Kidney (tissue), 14 donors: ENCODE data around the gene SCD. TPM values are rescaled to one million over a fixed set of nuclear protein-coding genes. Genes with fewer than 3 reads are reported as not detected.

Experiments used
- DNase-seq, 5 donors: peaks; one replicate each; pipeline ENCODE4 v3.0.0-alpha.2; 2013 to 2020
- FAIRE-seq: peaks from 2 replicates; lab custom pipeline; 2012; peaks lifted over from hg19 to GRCh38; lab: Jason Lieb, UNC
- H3K27ac ChIP-seq, 2 donors: one replicate each; pipeline ENCODE4 v1.7.0; 2013; ENCODE audit warnings: low read depth in 2 of 2, low read length in 2 of 2, inconsistent platforms in 1 of 2
- H3K27me3 ChIP-seq: one replicate; pipeline ENCODE4 v1.7.1; 2013; ENCODE audit warnings: low read length, inconsistent platforms; ENCODE audit not compliant: control insufficient read depth, insufficient read depth
- H3K36me3 ChIP-seq, 3 donors: one replicate each; pipeline versions ENCODE4 v1.7.0 to v1.7.1; 2013; ENCODE audit warnings: low read length in 3 of 3, control low read depth in 1 of 3, inconsistent platforms in 1 of 3; ENCODE audit not compliant: insufficient read depth in 3 of 3, control insufficient read depth in 2 of 3
- H3K4me1 ChIP-seq, 3 donors: one replicate each; pipeline versions ENCODE4 v1.7.0 to v1.7.1; 2013; ENCODE audit warnings: low read length in 3 of 3, inconsistent platforms in 1 of 3, low read depth in 1 of 3; ENCODE audit not compliant: control insufficient read depth in 2 of 3, insufficient read depth in 2 of 3
- H3K4me3 ChIP-seq, 3 donors: one replicate each; pipeline versions ENCODE4 v1.7.0 to v1.8.1; 2013; ENCODE audit warnings: low read length in 3 of 3, control low read depth in 1 of 3, inconsistent platforms in 1 of 3
- H3K9ac ChIP-seq, 3 donors: one replicate each; pipeline versions ENCODE4 v1.7.0 to v1.7.1; 2013; ENCODE audit warnings: low read length in 3 of 3, control low read depth in 1 of 3, inconsistent platforms in 1 of 3
- H3K9me3 ChIP-seq, 3 donors: one replicate each; pipeline versions ENCODE4 v1.7.0 to v1.7.1; 2013; ENCODE audit warnings: low read length in 3 of 3, control low read depth in 1 of 3, inconsistent platforms in 1 of 3; ENCODE audit not compliant: control insufficient read depth in 2 of 3, insufficient read depth in 1 of 3
- intact Hi-C: fragments of 100-400 bp; cut with DNase I; formaldehyde crosslinking; loops from one replicate; pipeline ENCODE4 v1.11.1; 2022
- polyA plus RNA-seq: library from polyadenylated mRNA; stranded (reverse); fragments of 350-450 nt; fragmentation: Illumina TruSeq; extraction: RNeasy Lipid Tissue Mini Kit (QIAGEN cat#74804); gene quantifications from one replicate; pipeline ENCODE4 v1.2.3, GENCODE V29; 2014; ENCODE audit warnings: low read depth, low replicate concordance; ENCODE audit not compliant: insufficient read depth
- total RNA-seq: library from RNA; stranded (reverse); fragmentation: NEBNext Ultra II Directional; extraction: Animal tissue kit (Norgen Biotek cat#: 25700); gene quantifications from one replicate; pipeline ENCODE4 v1.2.1, GENCODE V29; 2021
- TF ChIP-seq, protein P1 (sequence below): IDR thresholded peaks from 3 replicates; pipeline ENCODE4 v1.5.1; 2012; ENCODE audit warnings: mild to moderate bottlenecking, moderate library complexity, borderline replicate concordance; ENCODE audit not compliant: insufficient read depth; ENCODE audit errors: extremely low read depth
- donor health status: control.
- donor health status: control.
- donor health status: control.
- donor health status: control.
- donor health status: control.
- donor health status: DM: yes; HTN: yes; CAD: no.
- donor health status: Normal renal cell carcinoma (clear cell type).

SCD gene
- total and polyA plus RNA-seq, 2 donors from 2014 or later = 8.7 to 10.7 TPM

GRCh38 chr10:100340948-100341847 is 5.8 kb upstream of the SCD start:
- no peak overlapping the region for H3K27ac ChIP-seq
- no peaks in the 10 kb centered on the region for H3K36me3 ChIP-seq
- H3K9me3 ChIP-seq = no peaks in the 10 kb centered on the region
- H3K4me1 ChIP-seq = peaks cover 0 to 2% (median 0%) of the 10 kb centered on the region in 3 donors
- DNase-seq = no peak
- no peaks in the 10 kb centered on the region for H3K27me3 ChIP-seq
- TF ChIP-seq, protein P1, sequence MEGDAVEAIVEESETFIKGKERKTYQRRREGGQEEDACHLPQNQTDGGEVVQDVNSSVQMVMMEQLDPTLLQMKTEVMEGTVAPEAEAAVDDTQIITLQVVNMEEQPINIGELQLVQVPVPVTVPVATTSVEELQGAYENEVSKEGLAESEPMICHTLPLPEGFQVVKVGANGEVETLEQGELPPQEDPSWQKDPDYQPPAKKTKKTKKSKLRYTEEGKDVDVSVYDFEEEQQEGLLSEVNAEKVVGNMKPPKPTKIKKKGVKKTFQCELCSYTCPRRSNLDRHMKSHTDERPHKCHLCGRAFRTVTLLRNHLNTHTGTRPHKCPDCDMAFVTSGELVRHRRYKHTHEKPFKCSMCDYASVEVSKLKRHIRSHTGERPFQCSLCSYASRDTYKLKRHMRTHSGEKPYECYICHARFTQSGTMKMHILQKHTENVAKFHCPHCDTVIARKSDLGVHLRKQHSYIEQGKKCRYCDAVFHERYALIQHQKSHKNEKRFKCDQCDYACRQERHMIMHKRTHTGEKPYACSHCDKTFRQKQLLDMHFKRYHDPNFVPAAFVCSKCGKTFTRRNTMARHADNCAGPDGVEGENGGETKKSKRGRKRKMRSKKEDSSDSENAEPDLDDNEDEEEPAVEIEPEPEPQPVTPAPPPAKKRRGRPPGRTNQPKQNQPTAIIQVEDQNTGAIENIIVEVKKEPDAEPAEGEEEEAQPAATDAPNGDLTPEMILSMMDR = no peak
- no peak for FAIRE-seq
- no peak overlapping the region for H3K4me3 ChIP-seq
- intact Hi-C loops = no loop called here
- no peak overlapping the region for H3K9ac ChIP-seq

DNA sequence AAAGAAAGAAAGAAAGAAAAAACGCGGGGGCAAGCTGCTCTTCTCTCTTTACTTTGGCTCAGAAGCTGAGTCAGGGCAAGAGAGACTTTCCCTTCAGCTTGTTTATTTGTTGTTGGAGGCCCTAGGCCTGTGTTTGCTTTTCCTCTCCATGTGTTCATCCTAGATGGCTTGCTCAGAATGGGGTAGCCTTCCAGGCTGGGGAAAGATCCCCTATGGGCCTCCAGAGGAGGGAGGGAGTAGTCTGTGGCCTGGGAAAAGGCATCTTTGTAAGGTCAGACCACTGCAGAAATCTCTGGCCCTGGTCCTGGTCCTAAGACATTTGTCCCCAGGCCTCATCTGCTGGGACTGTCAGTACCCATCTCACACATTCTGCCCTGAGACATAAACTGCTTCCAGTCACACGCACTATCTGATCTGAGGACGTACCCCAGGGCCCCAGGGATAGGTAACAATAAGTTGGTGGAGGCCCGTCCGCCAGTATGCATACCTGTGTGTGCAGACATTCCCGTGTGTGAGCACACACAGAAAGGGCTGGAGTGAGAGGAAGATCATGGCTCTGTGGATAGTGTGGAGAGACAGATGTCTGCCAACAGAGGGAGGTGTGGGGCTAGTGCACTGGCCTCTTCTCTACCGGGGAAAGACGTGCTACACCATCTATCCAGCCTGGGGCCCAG is 4.9 kb upstream of the SCD start:
- H3K9me3 ChIP-seq = no peaks in the 10 kb centered on the region
- intact Hi-C loops = no loop called here
- no peak for FAIRE-seq
- no peak overlapping the region for H3K9ac ChIP-seq
- H3K27ac ChIP-seq = no peak overlapping the region
- H3K27me3 ChIP-seq = no peaks in the 10 kb centered on the region
- peaks cover 0 to 2% (median 0%) of the 10 kb centered on the region in 3 donors for H3K4me1 ChIP-seq
- peak in 3 of 5 donors; percentile 47 to 67 (median 52) for DNase-seq
- no peak overlapping the region for H3K4me3 ChIP-seq
- H3K36me3 ChIP-seq = no peaks in the 10 kb centered on the region
- TF ChIP-seq, protein P1 = peak; percentile 56

DNA sequence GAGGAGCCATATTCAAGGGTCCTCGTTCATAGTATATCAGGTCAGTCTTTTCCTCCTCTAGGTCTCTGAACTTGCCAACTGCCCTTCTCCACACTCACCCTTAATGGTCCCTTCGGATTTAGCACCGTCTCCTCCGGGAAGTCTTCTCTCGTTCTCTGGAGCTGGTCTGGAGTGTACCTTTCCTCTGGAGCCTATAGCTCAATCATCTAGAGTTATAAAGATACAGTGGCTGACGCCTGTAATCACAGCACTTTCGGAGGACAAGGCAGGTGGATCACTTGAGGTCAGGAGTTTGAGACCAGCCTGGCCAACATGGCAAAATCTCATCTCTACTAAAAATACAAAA is 4.4 kb upstream of the SCD start:
- no peaks in the 10 kb centered on the region for H3K27me3 ChIP-seq
- FAIRE-seq (no peak), DNase-seq (no peak)
- H3K4me1 ChIP-seq = peaks cover 0 to 2% (median 0%) of the 10 kb centered on the region in 3 donors
- no peaks in the 10 kb centered on the region for H3K36me3 ChIP-seq
- no peak overlapping the region for H3K9ac ChIP-seq
- no peaks in the 10 kb centered on the region for H3K9me3 ChIP-seq
- TF ChIP-seq, protein P1 = no peak
- H3K27ac ChIP-seq = no peak overlapping the region
- intact Hi-C loops = no loop called here
- H3K4me3 ChIP-seq = no peak overlapping the region
